PFSK-1 (cell line): ENCODE data around the gene JPH3.

Experiments used
- FOXP2 ChIP-seq: optimal IDR thresholded peaks from 2 replicates; pipeline ENCODE3; 2011; ENCODE audit warnings: borderline replicate concordance, control low read depth, inconsistent platforms; ENCODE audit not compliant: insufficient read depth; ENCODE audit errors: extremely low read length, extremely low read depth
- POLR2AphosphoS5 ChIP-seq: IDR thresholded peaks from 2 replicates; pipeline ENCODE4 v1.6.1; 2012; ENCODE audit warnings: low read depth, mild to moderate bottlenecking, control low read depth, low read length, moderate library complexity
- SIN3A ChIP-seq: IDR thresholded peaks from 2 replicates; pipeline ENCODE4 v1.6.1; 2012; ENCODE audit warnings: mild to moderate bottlenecking, low read length, moderate library complexity, borderline replicate concordance; ENCODE audit not compliant: insufficient read depth
- TAF1 ChIP-seq: IDR thresholded peaks from 2 replicates; pipeline ENCODE4 v1.6.1; 2012; ENCODE audit warnings: low read length, control low read depth, borderline replicate concordance; ENCODE audit not compliant: insufficient read depth
- TF ChIP-seq, protein P1 (sequence below), 2 experiments: IDR thresholded peaks; 2 replicates each; pipeline versions ENCODE4 v1.6.1 to v1.8.0; 2011 to 2012; ENCODE audit warnings: low read depth in 2 of 2, low read length in 2 of 2, control low read depth in 1 of 2, inconsistent platforms in 1 of 2, mild to moderate bottlenecking in 1 of 2, moderate library complexity in 1 of 2; ENCODE audit not compliant: insufficient read depth in 1 of 2

JPH3 gene

DNA sequence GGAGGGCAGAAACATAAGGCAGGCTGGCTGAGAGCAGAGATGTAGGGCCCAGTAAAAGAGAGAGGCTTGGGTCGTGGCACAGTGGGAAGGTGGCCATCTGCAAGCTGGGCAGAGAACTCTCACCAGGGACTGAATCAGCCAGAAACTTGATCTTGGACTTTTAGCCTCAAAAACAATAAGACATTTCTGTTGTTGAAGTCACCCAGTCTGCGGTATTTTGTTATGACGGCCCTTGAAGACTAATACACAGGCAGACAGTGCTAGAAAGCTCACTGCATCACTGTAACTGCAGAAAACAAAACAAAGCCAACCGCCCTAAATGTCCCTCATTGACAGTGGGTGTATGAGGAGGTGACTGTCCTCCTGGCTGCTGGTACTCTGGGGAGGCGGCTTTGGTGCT, 3.9 kb upstream of the JPH3 start:
- TF ChIP-seq SIN3A, result no peak
- TF ChIP-seq TAF1, result no peak
- no peak for TF ChIP-seq POLR2AphosphoS5
- TF ChIP-seq, protein P1, sequence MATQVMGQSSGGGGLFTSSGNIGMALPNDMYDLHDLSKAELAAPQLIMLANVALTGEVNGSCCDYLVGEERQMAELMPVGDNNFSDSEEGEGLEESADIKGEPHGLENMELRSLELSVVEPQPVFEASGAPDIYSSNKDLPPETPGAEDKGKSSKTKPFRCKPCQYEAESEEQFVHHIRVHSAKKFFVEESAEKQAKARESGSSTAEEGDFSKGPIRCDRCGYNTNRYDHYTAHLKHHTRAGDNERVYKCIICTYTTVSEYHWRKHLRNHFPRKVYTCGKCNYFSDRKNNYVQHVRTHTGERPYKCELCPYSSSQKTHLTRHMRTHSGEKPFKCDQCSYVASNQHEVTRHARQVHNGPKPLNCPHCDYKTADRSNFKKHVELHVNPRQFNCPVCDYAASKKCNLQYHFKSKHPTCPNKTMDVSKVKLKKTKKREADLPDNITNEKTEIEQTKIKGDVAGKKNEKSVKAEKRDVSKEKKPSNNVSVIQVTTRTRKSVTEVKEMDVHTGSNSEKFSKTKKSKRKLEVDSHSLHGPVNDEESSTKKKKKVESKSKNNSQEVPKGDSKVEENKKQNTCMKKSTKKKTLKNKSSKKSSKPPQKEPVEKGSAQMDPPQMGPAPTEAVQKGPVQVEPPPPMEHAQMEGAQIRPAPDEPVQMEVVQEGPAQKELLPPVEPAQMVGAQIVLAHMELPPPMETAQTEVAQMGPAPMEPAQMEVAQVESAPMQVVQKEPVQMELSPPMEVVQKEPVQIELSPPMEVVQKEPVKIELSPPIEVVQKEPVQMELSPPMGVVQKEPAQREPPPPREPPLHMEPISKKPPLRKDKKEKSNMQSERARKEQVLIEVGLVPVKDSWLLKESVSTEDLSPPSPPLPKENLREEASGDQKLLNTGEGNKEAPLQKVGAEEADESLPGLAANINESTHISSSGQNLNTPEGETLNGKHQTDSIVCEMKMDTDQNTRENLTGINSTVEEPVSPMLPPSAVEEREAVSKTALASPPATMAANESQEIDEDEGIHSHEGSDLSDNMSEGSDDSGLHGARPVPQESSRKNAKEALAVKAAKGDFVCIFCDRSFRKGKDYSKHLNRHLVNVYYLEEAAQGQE (IDR thresholded peaks at IDR 0.05; ENCODE audit: insufficient read depth in 1 of 2, low read depth in 2 of 2, low read length in 2 of 2), result no peak

DNA sequence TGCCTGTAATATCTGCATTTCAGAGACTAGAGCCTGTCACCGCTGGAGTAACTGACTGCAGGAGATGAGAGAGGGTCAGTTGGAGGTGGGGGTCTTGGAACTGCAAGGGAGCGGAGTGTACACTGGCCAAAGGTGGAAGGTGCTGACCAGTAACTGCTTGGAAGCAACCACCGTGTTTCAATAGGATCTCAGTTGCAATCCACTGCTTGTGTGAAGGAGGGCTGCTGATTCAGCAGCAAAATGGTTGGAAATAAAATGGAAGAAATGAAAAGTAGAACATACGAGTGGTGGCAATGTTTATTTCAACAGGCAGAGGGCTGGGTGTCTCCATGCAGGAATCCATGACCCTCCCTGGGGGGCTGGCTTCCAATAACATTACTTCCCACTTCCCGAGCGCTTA, 2.1 kb upstream of the JPH3 start:
- no peak for TF ChIP-seq SIN3A
- TF ChIP-seq, protein P1 (IDR thresholded peaks at IDR 0.05; ENCODE audit: insufficient read depth in 1 of 2, low read depth in 2 of 2, low read length in 2 of 2), result no peak
- TF ChIP-seq TAF1, result no peak
- TF ChIP-seq POLR2AphosphoS5, result no peak
- no peak for TF ChIP-seq FOXP2

DNA sequence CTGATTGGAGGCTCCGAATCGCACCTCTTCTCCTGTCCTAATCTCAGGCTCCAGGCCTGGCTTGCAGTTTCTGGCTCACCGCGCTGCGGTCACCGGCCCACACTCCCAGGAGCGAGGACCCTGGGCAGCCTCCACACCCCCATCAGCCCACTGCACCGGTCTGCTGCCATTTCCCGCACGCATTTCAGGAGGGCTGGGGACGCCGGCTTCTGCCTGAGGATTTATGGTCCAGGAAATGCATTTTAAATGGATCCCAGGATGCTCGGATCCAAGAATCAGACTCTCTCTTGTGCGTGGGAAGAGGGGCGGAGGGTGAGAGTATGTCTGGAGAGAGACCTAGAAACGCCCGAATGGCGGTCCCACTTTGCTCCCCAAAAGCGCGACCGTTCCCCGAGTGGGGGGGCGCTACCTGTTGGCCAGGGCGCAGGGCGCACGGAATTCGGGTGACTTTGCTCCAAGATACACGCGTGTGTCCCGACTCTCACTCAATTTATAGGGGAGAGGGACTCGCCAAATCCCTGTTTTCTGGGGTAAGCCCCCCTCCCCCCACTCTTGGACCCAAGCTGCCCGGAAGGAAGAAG, 817 bp upstream of the JPH3 start:
- no peak for TF ChIP-seq TAF1
- TF ChIP-seq SIN3A, result no peak
- TF ChIP-seq, protein P1 (IDR thresholded peaks at IDR 0.05; ENCODE audit: insufficient read depth in 1 of 2, low read depth in 2 of 2, low read length in 2 of 2), result no peak
- TF ChIP-seq FOXP2, result no peak
- TF ChIP-seq POLR2AphosphoS5, result no peak

DNA sequence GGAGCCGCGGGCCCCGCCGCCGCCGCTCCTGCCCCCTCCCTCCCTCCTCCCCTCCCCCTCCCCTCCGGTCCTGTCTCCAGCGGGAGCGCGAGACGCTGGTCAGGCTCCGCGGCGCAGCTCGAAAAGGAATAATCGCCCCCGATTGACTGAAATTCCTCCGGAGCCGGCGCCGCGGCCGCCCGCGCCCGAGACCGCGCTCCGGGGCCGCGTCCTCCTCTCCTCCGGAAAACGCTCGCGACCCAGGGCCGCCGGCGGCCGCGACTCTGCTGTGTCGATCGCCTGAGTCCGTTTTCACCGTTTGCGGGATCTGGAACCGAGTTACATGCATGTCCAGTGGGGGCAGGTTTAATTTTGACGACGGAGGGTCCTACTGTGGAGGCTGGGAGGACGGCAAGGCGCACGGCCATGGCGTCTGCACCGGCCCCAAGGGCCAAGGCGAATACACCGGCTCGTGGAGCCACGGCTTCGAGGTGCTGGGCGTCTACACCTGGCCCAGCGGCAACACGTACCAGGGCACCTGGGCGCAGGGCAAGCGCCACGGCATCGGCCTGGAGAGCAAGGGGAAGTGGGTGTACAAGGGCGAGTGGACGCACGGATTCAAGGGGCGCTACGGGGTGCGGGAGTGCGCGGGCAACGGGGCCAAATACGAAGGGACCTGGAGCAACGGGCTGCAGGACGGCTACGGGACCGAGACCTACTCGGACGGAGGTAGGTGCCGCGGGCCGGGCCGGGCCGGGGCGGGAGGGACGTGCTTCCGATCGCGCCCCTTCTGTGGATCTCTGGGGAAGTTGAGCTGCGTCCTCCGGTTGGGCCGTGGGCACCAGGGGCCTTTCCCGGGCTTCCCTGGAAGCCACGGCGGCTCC, 744 bp downstream of the JPH3 start:
- TF ChIP-seq TAF1, result no peak
- TF ChIP-seq SIN3A, result no peak
- TF ChIP-seq, protein P1 (IDR thresholded peaks at IDR 0.05; ENCODE audit: insufficient read depth in 1 of 2, low read depth in 2 of 2, low read length in 2 of 2), result no peak
- no peak for TF ChIP-seq FOXP2
- TF ChIP-seq POLR2AphosphoS5, result no peak
